Measurements from ENCODE around the gene MAP9. TPM values are rescaled to one million over a fixed set of nuclear protein-coding genes. Genes with fewer than 3 reads are reported as not detected.

MAP9 gene
- total RNA-seq, 2 experiments from 2014 or later: 8.3 to 8.4 TPM

GRCh38 chr4:155367608-155368007, 9.2 kb downstream of the MAP9 start:
- intact Hi-C loops (cut with micrococcal nuclease): no loop called here
- Mint-ChIP-seq H3K36me3 (ENCODE audit: low read depth) (peaks cover 16% of the 10 kb centered on the region), H3K4me1 (ENCODE audit: low read depth) (peaks cover 2% of the 10 kb centered on the region), H3K9me3 (no peaks in the 10 kb centered on the region), H3K4me3 (no peak overlapping the region), H3K27me3 (no peaks in the 10 kb centered on the region), H3K27ac (no peak overlapping the region)
- DNase-seq: no peak
- peak; percentile 49 for ATAC-seq
- no peak for TF ChIP-seq CTCF (IDR thresholded peaks at IDR 0.05)
- CTCF ChIA-PET: interaction anchor here (1.6 kb wide), 1 partner anchor 11 kb away, joined by 5 read pairs; no protein-coding TSS in a partner anchor
- POLR2A ChIA-PET: no interaction called here

GRCh38 chr4:155353923-155354540, 22.7 kb downstream of the MAP9 start:
- ChIA-PET CTCF (no interaction called here), POLR2A (no interaction called here)
- peak; percentile 75 for DNase-seq
- Mint-ChIP-seq H3K4me1 (ENCODE audit: low read depth) (no peaks in the 10 kb centered on the region), H3K4me3 (no peak overlapping the region), H3K9me3 (no peaks in the 10 kb centered on the region), H3K27me3 (no peaks in the 10 kb centered on the region), H3K36me3 (ENCODE audit: low read depth) (peaks cover 23% of the 10 kb centered on the region), H3K27ac (no peak overlapping the region)
- peak; percentile 75 for TF ChIP-seq CTCF (IDR thresholded peaks at IDR 0.05)
- ATAC-seq: peak; percentile 66
- intact Hi-C loops (cut with micrococcal nuclease): no loop called here

GRCh38 chr4:155342142-155342541, 34.6 kb downstream of the MAP9 start:
- Mint-ChIP-seq H3K27me3 (peaks cover 2% of the 10 kb centered on the region), H3K9me3 (no peaks in the 10 kb centered on the region), H3K27ac (no peak overlapping the region), H3K4me3 (no peak overlapping the region), H3K4me1 (ENCODE audit: low read depth) (no peaks in the 10 kb centered on the region), H3K36me3 (ENCODE audit: low read depth) (no peaks in the 10 kb centered on the region)
- ATAC-seq (no peak), DNase-seq (no peak)
- ChIA-PET POLR2A (no interaction called here), CTCF (no interaction called here)
- no peak for TF ChIP-seq CTCF (IDR thresholded peaks at IDR 0.05)
- intact Hi-C loops (cut with micrococcal nuclease): no loop called here

GRCh38 chr4:155339999-155340398, 36.8 kb downstream of the MAP9 start:
- H3K36me3 Mint-ChIP-seq (ENCODE audit: low read depth): no peaks in the 10 kb centered on the region
- no peak overlapping the region for H3K27ac Mint-ChIP-seq
- ChIA-PET POLR2A (no interaction called here), CTCF (no interaction called here)
- TF ChIP-seq CTCF (IDR thresholded peaks at IDR 0.05): no peak
- H3K4me3 Mint-ChIP-seq: no peak overlapping the region
- H3K4me1 Mint-ChIP-seq (ENCODE audit: low read depth): no peaks in the 10 kb centered on the region
- no peaks in the 10 kb centered on the region for H3K9me3 Mint-ChIP-seq
- DNase-seq (no peak), ATAC-seq (no peak)
- H3K27me3 Mint-ChIP-seq: peaks cover 10% of the 10 kb centered on the region
- intact Hi-C loops (cut with micrococcal nuclease): no loop called here

GRCh38 chr4:155339588-155339987, 37.2 kb downstream of the MAP9 start:
- ATAC-seq (no peak), DNase-seq (no peak)
- Mint-ChIP-seq H3K4me1 (ENCODE audit: low read depth) (no peaks in the 10 kb centered on the region), H3K4me3 (no peak overlapping the region), H3K9me3 (no peaks in the 10 kb centered on the region), H3K27ac (no peak overlapping the region), H3K36me3 (ENCODE audit: low read depth) (no peaks in the 10 kb centered on the region), H3K27me3 (peaks cover 11% of the 10 kb centered on the region)
- POLR2A ChIA-PET: no interaction called here
- intact Hi-C loops (cut with micrococcal nuclease): no loop called here
- no peak for TF ChIP-seq CTCF (IDR thresholded peaks at IDR 0.05)
- CTCF ChIA-PET: no interaction called here
